IgD-negative memory B cell (primary cell): ENCODE results near the gene USP10. TPM values are rescaled to one million over a fixed set of nuclear protein-coding genes. Genes with fewer than 3 reads are reported as not detected.
"Not testable (repeated sequence)": the region's sequence is repeated elsewhere in the genome, so short reads cannot be mapped to it uniquely, and the experiment has no call there.

Experiments used
- H3K27ac Mint-ChIP-seq, 3 donors: one replicate each; pipeline ENCODE4 v1.8.0; 2020 to 2022; ENCODE audit warnings: mild to moderate bottlenecking in 3 of 3, mixed read lengths in 3 of 3, moderate library complexity in 1 of 3
- H3K27me3 Mint-ChIP-seq: one replicate; pipeline ENCODE4 v1.8.0; 2021; ENCODE audit warnings: mixed read lengths
- H3K36me3 Mint-ChIP-seq: one replicate; pipeline ENCODE4 v1.8.0; 2020; ENCODE audit warnings: mild to moderate bottlenecking, mixed read lengths
- H3K4me1 Mint-ChIP-seq, 3 donors: one replicate each; pipeline ENCODE4 v1.8.0; 2020 to 2022; ENCODE audit warnings: mixed read lengths in 3 of 3, mild to moderate bottlenecking in 1 of 3
- H3K4me3 Mint-ChIP-seq, 4 donors: one replicate each; pipeline ENCODE4 v1.8.0; 2020 to 2022; ENCODE audit warnings: mild to moderate bottlenecking in 4 of 4, mixed read lengths in 4 of 4, moderate library complexity in 3 of 4
- H3K9me3 Mint-ChIP-seq, 3 donors: one replicate each; pipeline ENCODE4 v1.8.0; 2020 to 2021; ENCODE audit warnings: mixed read lengths in 3 of 3, mild to moderate bottlenecking in 1 of 3
- polyA plus RNA-seq: library from polyadenylated mRNA; unstranded; fragments of 300-500 nt; fragmentation: Illumina TruSeq; gene quantifications from one replicate; pipeline ENCODE4 v1.2.3, GENCODE V29; 2021

The USP10 gene
- polyA plus RNA-seq, 1 donor from 2014 or later = 95.8 TPM

DNA sequence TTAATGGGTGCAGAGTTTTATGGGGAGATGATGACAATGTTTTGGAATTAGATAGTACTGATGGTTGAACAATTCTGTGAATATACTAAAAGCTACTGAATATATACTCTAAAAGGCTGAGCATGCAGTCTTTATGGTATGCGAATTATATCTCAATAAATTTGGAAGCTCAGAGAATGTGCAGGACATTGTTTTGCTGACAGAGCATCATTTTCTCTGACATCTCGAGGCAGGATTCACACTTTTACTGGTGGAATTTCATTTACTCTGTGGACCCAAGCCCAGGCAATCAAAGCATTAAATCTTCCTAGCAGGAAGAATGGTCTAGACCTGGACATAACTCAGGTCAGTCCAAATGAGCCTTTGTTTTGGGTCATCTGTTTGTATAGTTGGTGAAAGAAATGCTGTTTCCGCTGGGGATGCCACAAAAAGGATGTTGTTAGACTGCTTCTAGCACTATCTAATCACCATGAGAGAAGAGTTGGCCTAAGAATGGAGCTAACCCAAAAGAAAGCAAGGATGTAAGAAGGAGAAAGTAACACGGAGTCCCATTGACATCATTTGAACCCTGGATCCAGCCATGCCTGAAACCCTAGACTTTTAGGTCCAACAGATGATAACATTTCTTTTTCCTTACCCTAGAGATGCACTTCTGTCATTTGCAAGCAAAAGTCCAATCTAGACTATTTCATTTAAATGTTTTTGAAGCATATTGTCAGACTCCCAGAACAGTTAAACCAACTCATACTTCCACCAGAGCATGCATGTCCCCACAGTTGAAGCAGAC, 18.8 kb upstream of the USP10 start:
- no peaks in the 10 kb centered on the region for H3K9me3 Mint-ChIP-seq
- H3K36me3 Mint-ChIP-seq = no peaks in the 10 kb centered on the region
- H3K27ac Mint-ChIP-seq = no peak overlapping the region
- peaks cover 0 to 4% (median 3%) of the 10 kb centered on the region in 3 donors for H3K4me1 Mint-ChIP-seq
- H3K27me3 Mint-ChIP-seq = peaks cover 4% of the 10 kb centered on the region
- no peak overlapping the region for H3K4me3 Mint-ChIP-seq

DNA sequence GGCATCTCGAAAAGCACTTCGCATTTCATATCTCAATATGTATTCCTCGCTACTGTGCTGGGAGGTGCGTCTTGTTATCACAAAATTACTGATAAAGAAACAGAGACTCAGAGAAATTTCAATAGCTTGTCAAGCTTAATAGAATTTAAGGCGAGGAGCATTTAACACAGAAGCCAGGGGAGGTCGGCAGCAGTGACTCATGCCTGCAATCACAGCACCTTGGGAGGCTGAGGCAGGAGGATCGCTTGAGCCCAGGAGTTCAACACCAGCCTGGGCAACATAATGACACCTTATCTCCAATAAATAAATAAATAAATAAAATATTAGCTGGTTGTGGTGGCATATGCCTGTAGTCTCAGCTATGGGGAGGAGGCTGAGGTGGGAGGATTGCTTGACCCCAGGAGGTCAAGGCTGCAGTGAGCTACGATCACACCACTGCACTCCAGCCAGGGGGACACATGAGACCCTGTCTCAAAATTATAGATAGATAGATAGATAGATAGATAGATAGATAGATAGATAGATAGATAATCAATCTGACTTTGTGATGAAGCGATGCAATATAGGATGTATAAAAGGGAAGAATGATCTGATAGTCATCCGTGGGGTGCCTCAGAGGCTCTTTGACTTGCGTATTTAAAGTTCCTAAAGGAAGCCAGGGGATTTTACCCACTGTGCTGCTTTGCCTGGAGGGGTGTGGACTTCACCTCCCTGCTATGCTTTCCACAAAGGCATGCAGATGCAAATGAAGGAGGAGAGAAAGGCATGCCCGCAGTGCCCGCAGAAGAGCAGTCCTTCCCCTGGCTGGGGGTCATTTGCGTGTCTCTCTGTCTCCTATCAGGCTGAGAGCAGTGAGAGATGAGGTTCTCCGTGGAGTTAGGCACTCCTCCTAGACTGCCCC, 15.9 kb upstream of the USP10 start:
- peaks cover 4% of the 10 kb centered on the region for H3K27me3 Mint-ChIP-seq
- no peak overlapping the region for H3K4me3 Mint-ChIP-seq
- H3K27ac Mint-ChIP-seq = peak overlapping the region in 1 of 3 donors; percentile 63
- peaks cover 2% of the 10 kb centered on the region for H3K36me3 Mint-ChIP-seq
- peaks cover 10 to 22% (median 14%) of the 10 kb centered on the region in 3 donors for H3K4me1 Mint-ChIP-seq
- no peaks in the 10 kb centered on the region for H3K9me3 Mint-ChIP-seq

DNA sequence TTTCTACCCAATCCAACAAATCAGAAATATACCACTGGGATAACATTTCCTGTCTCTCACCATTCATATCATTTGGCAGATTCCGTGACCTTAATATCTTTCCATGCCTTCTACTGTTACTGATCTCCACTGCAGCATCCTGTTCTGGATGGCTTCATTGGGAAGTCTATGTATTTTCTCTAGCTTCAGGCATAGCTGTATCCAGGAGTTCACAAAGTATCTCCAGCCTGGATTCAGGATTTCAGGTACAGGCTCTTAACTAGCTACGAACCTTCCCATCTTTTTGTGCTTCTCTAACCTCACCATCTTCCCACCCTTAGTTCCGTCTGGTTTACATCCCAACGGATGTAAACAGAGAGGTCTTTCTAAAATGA, 15.2 kb upstream of the USP10 start:
- H3K4me3 Mint-ChIP-seq = no peak overlapping the region
- peaks cover 2% of the 10 kb centered on the region for H3K36me3 Mint-ChIP-seq
- H3K27ac Mint-ChIP-seq = peak overlapping the region in 1 of 3 donors; percentile 63

DNA sequence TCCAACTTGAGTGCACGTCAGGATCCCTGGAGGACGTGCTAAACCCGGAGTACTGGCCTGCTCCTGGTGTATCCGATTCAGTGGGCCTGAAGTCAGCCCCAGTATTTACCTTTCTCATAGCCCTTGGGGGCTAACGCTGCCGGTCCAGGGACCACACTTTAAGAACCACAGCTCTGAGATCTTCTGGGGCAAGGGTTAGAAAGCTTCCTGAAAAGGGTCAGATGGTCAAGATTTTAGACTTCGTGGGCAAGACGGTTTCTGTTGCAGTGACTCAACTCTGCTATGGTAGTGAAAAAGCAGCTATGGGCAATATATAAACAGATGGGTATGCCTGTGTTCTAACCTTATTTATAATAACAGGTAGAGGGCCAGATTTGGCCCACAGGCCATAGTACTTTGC, 14.6 kb upstream of the USP10 start:
- H3K4me1 Mint-ChIP-seq = peaks cover 10 to 22% (median 14%) of the 10 kb centered on the region in 3 donors

More for the DNA sequence above, 15.2 kb upstream of the USP10 start:
- Mint-ChIP-seq H3K9me3 (no peaks in the 10 kb centered on the region), H3K27me3 (peaks cover 4% of the 10 kb centered on the region), H3K4me1 (peaks cover 10 to 22% (median 14%) of the 10 kb centered on the region in 3 donors)

DNA sequence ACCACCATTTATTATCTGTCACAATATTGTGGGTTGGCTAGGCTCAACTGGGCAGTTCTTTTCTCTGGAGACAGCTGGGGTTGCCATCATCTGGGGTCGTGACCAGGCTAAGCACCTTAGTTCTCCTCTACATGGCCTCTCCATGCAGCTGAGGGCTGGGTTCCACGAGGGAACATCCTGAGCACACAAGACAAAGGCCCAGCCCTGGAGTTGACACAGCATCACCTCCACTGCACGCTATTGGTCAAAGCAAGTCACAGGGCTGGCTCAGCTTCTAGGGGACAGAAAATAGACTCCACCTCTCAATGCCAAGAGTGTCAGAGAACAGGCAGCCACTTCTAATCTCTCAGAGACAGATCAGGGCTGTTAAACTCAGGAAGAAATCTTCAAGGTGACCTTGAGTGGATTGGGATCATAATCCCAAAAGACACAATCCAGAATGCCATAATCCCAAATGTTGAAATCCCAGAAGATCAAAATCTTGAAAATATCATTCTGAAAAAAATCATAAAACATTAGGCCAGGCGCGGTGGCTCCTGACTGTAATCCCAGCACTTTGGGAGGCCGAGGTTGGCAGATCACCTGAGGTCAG, 13.0 kb upstream of the USP10 start:
- Mint-ChIP-seq H3K9me3 (no peaks in the 10 kb centered on the region), H3K4me1 (peaks cover 10 to 22% (median 14%) of the 10 kb centered on the region in 3 donors), H3K4me3 (peak overlapping the region in 2 of 4 donors; percentile 46 to 72), H3K36me3 (peaks cover 4% of the 10 kb centered on the region), H3K27ac (no peak overlapping the region), H3K27me3 (peaks cover 4% of the 10 kb centered on the region)

More for the DNA sequence above, 14.6 kb upstream of the USP10 start:
- Mint-ChIP-seq H3K27ac (peak overlapping the region in 1 of 3 donors; percentile 63), H3K36me3 (peaks cover 2% of the 10 kb centered on the region), H3K27me3 (peaks cover 4% of the 10 kb centered on the region), H3K9me3 (no peaks in the 10 kb centered on the region), H3K4me3 (peak overlapping the region in 1 of 4 donors; percentile 14)

DNA sequence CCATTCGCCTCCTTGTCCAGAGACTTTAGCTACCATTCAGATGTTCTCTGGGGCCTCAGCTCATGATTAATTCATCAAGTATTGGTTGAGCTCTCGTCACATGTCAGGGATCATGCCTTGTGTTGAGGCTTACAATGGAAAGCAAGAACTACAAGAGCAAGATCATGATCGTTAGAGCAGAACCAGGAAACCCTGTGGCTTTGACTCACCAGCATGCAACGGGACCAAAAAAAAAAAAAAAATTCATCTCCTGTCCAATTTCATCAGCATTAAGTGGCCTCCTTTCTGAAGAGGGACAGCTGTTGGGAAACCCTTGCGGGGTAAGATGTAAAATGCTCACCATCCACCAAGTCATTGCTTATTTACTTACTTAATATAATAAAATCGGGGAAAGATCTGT, 12.1 kb upstream of the USP10 start:
- Mint-ChIP-seq H3K27me3 (peaks cover 2% of the 10 kb centered on the region), H3K4me3 (peak overlapping the region; percentile 5 to 91 (median 43)), H3K9me3 (no peaks in the 10 kb centered on the region), H3K27ac (peak overlapping the region; percentile 23 to 89 (median 26)), H3K4me1 (peaks cover 10 to 22% (median 14%) of the 10 kb centered on the region in 3 donors), H3K36me3 (peaks cover 4% of the 10 kb centered on the region)

DNA sequence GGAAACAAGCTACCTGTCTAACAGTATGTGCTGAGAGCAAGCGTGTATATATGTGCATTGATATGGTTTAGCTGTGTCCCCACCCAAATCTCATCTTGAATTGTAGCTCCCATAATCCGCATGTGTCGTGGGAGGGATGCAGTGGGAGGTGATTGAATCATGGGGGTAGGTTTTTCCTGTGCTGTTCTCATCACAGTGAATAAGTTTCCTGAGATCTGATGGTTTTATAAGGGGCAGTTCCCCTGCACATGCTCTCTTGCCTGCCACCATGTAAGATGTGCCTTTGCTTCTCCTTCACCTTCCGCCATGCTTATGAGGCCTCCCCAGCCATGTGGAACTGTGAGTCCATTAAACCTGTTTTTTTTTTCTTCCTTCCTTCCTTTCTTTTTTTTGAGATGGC, 11.6 kb upstream of the USP10 start:
- not testable (repeated sequence) for H3K27me3 Mint-ChIP-seq, H3K4me3 Mint-ChIP-seq, H3K9me3 Mint-ChIP-seq, H3K36me3 Mint-ChIP-seq
- H3K4me1 Mint-ChIP-seq = peaks cover 10 to 22% (median 14%) of the 10 kb centered on the region in 3 donors
- H3K27ac Mint-ChIP-seq = peak overlapping the region in 2 of 3 donors; percentile 23 to 26

DNA sequence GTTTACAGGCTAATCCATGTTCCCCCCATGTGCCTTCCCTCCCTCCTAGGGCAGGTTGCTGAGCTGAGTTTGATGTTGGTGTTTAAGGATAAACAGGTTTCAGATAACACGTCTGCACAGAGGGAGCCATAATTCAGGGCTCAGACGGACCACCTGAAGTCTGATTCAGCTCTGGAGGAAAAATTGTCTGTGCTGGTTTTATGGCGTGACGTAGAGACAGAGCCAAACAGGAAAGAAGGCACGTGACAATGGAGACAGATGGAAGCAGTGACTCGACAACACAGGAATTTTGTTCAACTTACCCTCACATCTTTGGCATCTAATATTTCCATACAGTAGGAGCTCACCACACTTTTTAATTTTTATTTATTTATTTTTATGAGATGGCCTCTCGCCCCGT, 10.7 kb upstream of the USP10 start:
- H3K27ac Mint-ChIP-seq = no peak overlapping the region
- H3K4me3 Mint-ChIP-seq = no peak overlapping the region
- no peaks in the 10 kb centered on the region for H3K27me3 Mint-ChIP-seq
- no peaks in the 10 kb centered on the region for H3K9me3 Mint-ChIP-seq
- peaks cover 4% of the 10 kb centered on the region for H3K36me3 Mint-ChIP-seq
- peaks cover 10 to 21% (median 14%) of the 10 kb centered on the region in 3 donors for H3K4me1 Mint-ChIP-seq

DNA sequence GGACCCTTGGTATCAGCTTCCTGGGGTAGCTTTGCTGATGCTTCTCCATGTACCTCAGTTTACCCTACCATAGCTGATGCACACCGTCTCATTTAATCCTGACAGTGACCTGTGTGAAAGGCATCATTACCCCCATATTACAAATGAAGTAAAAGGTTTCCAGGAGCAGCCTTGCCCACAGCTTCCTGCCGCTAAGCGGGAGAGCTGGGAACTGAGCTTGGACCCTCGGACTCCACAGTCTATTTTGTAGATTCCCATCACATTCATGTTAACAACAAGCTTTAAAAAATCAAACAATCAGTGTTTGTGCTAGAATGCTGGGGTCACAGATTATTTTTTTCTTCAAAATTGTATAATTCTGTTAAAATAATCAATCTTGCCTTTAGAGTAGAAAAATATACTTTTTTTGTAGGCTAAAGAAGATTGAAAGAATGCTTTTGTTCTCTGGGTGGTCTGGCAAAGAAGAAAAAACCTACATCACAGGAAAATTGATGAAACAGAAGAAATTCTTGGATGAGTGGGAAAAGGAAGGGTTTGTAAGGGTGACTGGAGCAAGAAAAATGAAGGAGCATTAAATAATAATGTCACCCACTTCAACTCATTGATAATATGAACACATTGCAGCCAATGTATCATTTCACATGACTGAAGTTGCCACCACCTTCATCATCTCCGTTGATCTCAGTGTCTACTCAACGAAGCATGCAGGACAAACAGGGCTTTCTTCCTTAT, 9.5 kb upstream of the USP10 start:
- no peaks in the 10 kb centered on the region for H3K9me3 Mint-ChIP-seq
- H3K27ac Mint-ChIP-seq = no peak overlapping the region
- peak overlapping the region in 1 of 4 donors; percentile 58 for H3K4me3 Mint-ChIP-seq
- H3K4me1 Mint-ChIP-seq = peaks cover 10 to 17% (median 14%) of the 10 kb centered on the region in 3 donors
- peaks cover 4% of the 10 kb centered on the region for H3K36me3 Mint-ChIP-seq
- no peaks in the 10 kb centered on the region for H3K27me3 Mint-ChIP-seq

DNA sequence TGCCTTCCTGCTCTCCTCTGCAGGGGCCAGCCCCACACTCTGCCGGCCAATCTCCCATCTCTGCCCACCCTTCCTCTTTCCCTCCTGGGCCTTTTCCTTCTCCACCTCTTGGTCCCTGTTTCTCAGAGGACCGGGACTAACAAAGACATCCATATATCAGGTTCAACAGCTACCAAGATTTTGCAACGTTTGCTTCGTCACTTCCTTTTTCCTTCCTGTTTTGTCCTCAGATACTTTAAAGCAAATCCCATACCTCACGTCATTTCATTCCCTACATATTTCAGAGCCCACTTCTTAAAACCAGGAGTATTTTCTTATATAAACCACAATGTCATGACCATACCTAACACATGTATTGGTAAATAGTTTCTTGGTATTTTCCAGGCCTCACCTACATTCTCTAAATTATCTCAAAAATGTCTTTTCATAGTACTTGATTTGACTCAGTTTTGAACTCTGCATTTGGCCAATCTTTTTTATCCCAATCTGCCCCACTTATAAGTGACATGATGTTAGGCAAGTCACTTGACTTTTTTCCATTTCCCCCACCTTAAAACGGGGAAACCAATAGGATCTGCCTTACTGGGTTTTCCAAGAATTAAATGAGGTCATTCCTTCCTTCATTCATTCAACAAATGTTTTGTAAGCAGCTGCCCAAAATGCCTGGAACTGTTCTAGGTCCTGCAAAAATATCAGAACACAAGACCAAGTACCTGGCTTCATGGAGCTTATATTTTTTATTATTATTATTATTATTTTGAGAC, 7.2 kb upstream of the USP10 start:
- H3K27ac Mint-ChIP-seq = no peak overlapping the region
- no peak overlapping the region for H3K4me3 Mint-ChIP-seq
- H3K9me3 Mint-ChIP-seq = no peaks in the 10 kb centered on the region
- no peaks in the 10 kb centered on the region for H3K27me3 Mint-ChIP-seq
- H3K36me3 Mint-ChIP-seq = peaks cover 2% of the 10 kb centered on the region
- H3K4me1 Mint-ChIP-seq = peaks cover 4 to 11% (median 4%) of the 10 kb centered on the region in 3 donors

DNA sequence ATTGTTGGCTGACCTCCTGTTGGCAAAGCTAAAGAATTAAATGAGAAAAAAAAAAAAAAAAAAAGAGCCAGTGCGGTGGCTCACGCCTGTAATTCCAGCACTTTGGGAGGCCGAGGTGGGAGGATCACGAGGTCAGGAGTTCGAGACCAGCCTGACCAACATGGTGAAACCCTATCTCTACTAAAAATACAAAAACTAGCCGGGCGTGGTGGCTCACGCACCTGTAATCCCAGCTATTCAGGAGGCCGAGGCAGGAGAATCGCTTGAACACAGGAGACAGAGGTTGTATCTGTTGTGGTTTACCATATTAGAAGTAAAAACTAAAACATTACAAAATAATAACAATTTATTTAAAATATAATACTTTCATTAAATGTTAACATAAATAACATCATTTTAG, 5.9 kb upstream of the USP10 start:
- H3K9me3 Mint-ChIP-seq, H3K27me3 Mint-ChIP-seq, H3K27ac Mint-ChIP-seq, H3K4me1 Mint-ChIP-seq, H3K36me3 Mint-ChIP-seq, H3K4me3 Mint-ChIP-seq: not testable (repeated sequence)

DNA sequence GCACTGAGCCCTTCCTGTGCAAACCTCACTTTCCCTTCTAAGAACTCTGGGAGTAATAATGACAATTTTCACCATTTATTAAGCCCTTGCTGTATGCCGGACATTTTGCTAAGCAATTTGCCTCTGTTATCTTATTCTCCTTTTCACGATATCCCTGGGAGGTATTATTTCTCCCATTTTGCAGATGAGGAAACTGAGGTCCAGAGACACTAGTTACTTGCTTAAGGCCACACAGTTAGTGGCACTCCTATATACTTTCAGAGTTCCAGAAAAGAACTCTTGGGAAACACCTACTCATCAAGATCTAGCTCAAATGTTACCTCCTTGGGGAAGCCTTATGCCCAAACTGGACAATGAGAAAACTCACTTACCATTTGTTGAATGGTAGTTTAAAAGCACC, 4.8 kb upstream of the USP10 start:
- Mint-ChIP-seq H3K4me3 (no peak overlapping the region), H3K36me3 (peaks cover 2% of the 10 kb centered on the region), H3K27ac (peak overlapping the region in 1 of 3 donors; percentile 59), H3K4me1 (peaks cover 0 to 2% (median 0%) of the 10 kb centered on the region in 3 donors), H3K9me3 (no peaks in the 10 kb centered on the region), H3K27me3 (no peaks in the 10 kb centered on the region)

DNA sequence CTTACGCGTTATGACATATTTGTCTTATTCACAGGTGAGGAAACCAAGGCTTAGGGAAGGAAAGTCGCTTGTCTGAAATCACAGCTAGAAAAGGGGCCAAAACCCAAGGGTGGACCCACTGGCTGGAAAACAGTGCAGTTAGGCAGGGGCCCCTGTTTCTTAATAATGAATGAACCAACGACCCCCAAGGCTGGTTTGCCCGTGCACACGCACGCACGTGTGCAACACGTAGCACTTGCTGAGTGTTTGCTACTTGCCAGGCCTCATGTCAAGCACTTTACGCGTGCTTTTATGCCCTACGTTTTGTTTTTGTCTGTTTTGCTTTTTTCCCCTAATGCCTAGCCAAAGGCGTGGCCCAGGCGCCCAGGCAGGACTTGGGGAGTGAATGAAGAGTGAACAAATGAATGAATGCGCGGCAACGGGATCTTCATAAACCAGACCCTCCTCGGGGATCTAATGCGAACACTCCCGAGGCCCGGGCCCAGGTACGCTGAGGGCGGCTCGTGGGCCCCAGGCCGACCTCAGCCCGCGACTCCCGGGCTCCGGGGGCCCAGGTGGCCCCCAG, 571 bp upstream of the USP10 start:
- H3K36me3 Mint-ChIP-seq = no peaks in the 10 kb centered on the region
- no peaks in the 10 kb centered on the region for H3K27me3 Mint-ChIP-seq
- peaks cover 22 to 32% (median 25%) of the 10 kb centered on the region in 3 donors for H3K4me1 Mint-ChIP-seq
- H3K4me3 Mint-ChIP-seq = peak overlapping the region; percentile 81 to 94 (median 84)
- H3K9me3 Mint-ChIP-seq = no peaks in the 10 kb centered on the region
- H3K27ac Mint-ChIP-seq = peak overlapping the region; percentile 90 to 98 (median 94)
